Adipocyte (in vitro differentiated cells): Measurements from ENCODE around the gene UNC5CL.

ENCODE experiments used
- DNase-seq: peaks from one replicate; pipeline ENCODE4 v3.0.0-alpha.2; 2015; ENCODE audit warnings: low read depth
- H3K27me3 ChIP-seq: replicated peaks from 2 replicates; pipeline ENCODE4 v1.7.0; 2013; ENCODE audit warnings: mild to moderate bottlenecking, low read length, moderate library complexity; ENCODE audit not compliant: control insufficient read depth, insufficient read depth
- H3K36me3 ChIP-seq: 2 replicates; pipeline ENCODE4 v1.7.0; 2013; ENCODE audit warnings: low read length, mild to moderate bottlenecking, moderate library complexity; ENCODE audit not compliant: control insufficient read depth, insufficient read depth, severe bottlenecking
- H3K4me1 ChIP-seq: 2 replicates; pipeline ENCODE4 v1.7.0; 2013; ENCODE audit warnings: mild to moderate bottlenecking, low read length, moderate library complexity; ENCODE audit not compliant: control insufficient read depth, insufficient read depth
- H3K4me3 ChIP-seq: 2 replicates; pipeline ENCODE4 v1.7.0; 2013; ENCODE audit warnings: mild to moderate bottlenecking, low read length, moderate library complexity
- H3K9ac ChIP-seq: 2 replicates; pipeline ENCODE4 v1.7.0; 2013; ENCODE audit warnings: mild to moderate bottlenecking, low read length, moderate library complexity
- H3K9me3 ChIP-seq: 2 replicates; pipeline ENCODE4 v1.7.0; 2013; ENCODE audit warnings: mild to moderate bottlenecking, low read length, moderate library complexity; ENCODE audit not compliant: control insufficient read depth

The UNC5CL gene

DNA sequence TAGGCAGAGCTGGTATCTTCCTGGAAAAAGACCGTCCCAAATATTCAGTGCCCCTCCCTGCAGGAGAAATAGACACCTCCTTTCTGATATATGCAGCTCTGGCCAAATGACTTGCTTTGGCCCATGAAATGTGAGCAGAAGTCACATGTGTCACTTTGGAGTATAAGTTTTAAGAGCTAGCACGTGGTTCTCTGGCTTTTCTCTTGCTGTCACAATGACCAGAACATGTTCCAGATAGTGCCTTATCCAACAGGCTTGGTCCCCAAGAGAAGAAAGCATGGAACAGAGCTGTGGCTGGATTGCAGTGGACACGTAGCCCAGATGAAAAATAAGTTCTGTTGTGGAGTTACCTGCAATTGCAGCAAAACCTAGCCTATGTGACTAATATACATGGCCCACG, 40.4 kb downstream of the UNC5CL start:
- Histone ChIP-seq H3K36me3 (no peaks in the 10 kb centered on the region), H3K27me3 (peaks cover 11% of the 10 kb centered on the region)

DNA sequence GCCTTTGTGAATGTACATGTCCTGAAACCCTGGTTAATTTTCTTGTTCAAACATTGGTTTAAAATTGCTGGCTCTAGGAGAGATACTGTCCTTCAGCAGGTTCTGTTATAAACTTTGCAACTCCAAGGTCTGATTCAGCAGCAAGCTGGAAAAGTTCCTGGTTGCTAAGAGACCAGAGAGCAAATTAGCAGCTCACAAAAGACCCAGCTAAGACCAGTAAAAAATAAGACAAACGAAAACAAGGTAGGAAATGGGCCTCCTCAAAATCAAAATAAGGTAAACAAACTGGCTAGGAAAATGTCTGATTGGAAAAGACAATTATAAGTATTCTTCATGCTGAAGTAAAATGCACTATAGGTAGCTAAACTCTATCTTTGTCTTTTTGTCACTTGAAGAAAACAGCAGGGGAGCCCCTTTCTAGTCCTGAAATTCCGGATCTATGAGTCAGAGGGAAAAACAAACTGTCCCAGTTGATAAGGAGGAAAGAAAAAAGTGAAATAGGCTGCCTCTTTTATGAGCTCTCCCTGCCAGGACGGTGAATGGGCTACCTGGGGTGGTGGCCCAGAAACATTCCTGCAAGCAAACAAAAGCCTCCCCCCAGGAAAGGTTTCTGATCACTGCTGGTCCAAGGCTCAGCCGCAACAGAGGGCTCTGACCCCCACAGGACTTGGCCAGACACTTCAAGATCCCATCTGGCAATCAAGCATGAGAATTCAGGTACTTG, 41.6 kb downstream of the UNC5CL start:
- DNase-seq, result peak; percentile 39
- Histone ChIP-seq H3K9ac (no peak overlapping the region), H3K4me3 (no peak overlapping the region), H3K27me3 (peaks cover 6% of the 10 kb centered on the region), H3K4me1 (peaks cover 10% of the 10 kb centered on the region), H3K9me3 (no peaks in the 10 kb centered on the region), H3K36me3 (no peaks in the 10 kb centered on the region)

More for the DNA sequence above, 40.4 kb downstream of the UNC5CL start:
- no peak overlapping the region for H3K4me3 ChIP-seq
- no peak overlapping the region for H3K9ac ChIP-seq
- no peak for DNase-seq
- H3K9me3 ChIP-seq, result no peaks in the 10 kb centered on the region
- H3K4me1 ChIP-seq, result peaks cover 10% of the 10 kb centered on the region

DNA sequence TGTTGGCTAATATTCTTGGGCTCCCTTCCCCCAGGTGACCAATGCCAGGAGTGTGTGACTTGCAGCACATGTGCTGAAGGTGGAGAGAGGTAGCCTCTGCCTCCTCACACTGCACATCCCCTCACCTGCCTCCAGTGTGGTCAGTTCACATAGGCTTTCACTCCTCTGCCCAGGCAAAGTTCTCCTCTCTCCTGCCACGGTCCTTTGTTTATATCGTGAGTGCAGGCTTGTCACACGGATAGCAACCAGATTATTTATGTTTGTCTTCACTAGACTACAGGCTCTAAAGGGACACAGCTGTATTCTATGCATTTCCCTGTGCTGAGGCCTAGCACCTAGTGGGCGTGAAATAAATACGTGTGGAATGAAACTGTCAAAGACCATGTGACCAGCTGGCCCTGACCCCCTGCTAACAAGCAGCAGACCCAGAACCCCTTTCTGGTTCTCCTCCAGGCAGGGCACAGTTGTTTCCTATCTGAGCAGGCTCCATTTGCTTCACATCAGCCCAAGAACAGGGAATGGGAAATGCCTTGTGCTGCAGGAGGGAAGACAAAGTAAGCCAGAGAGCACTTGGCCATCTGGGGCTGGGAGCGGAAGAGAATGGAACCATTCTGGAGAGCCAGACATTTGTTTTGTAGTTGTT, 42.3 kb downstream of the UNC5CL start:
- H3K27me3 ChIP-seq, result peaks cover 9% of the 10 kb centered on the region
- DNase-seq, result peak; percentile 14
- H3K4me3 ChIP-seq, result no peak overlapping the region
- no peaks in the 10 kb centered on the region for H3K36me3 ChIP-seq
- no peaks in the 10 kb centered on the region for H3K9me3 ChIP-seq
- no peak overlapping the region for H3K9ac ChIP-seq
- H3K4me1 ChIP-seq, result peaks cover 10% of the 10 kb centered on the region

DNA sequence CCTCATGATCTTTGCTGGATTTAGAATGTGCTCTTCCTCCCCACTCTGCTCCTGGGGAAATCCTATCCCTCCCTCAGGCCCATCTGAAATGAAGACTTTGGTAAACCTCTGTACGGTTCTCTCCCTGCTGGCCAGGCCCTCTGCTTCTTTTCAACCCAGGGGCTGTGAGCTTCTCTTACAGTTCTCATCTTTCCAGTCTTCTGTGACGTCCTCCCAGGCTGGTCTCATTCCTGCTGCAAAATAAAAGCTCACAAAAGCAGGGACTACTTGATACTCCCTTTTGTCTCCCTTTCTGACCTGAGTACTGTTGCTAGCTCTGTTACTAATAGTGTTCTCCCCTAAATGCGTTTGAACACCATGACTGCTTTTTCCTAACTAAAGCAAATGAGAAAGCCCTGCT, 46.3 kb downstream of the UNC5CL start:
- no peak for DNase-seq
- no peak overlapping the region for H3K4me3 ChIP-seq
- H3K27me3 ChIP-seq, result peaks cover 15% of the 10 kb centered on the region
- H3K4me1 ChIP-seq, result peaks cover 10% of the 10 kb centered on the region
- no peaks in the 10 kb centered on the region for H3K36me3 ChIP-seq
- no peak overlapping the region for H3K9ac ChIP-seq
- H3K9me3 ChIP-seq, result no peaks in the 10 kb centered on the region

DNA sequence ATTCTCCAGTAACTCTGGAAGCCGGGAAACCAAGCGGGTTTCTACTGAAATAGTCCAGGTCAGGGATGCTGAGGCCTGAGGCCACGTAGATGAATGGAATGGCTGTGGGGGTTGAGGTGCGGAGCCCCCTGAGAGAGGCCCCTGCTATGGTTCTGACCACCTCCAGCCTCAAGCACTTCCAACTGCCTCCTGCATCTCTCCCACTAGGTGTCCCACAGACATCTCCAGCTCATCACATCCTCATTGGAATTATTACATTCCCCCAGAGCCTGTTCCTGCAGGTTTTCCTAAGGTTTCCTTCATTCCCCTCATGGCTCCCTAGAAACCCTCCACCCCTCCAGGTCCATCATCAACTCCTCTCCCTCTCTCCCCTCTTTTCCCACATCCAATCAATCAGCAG, 48.7 kb downstream of the UNC5CL start:
- Histone ChIP-seq H3K9me3 (no peaks in the 10 kb centered on the region), H3K4me1 (no peaks in the 10 kb centered on the region), H3K27me3 (peaks cover 15% of the 10 kb centered on the region), H3K36me3 (no peaks in the 10 kb centered on the region), H3K4me3 (no peak overlapping the region), H3K9ac (no peak overlapping the region)
- DNase-seq, result no peak

DNA sequence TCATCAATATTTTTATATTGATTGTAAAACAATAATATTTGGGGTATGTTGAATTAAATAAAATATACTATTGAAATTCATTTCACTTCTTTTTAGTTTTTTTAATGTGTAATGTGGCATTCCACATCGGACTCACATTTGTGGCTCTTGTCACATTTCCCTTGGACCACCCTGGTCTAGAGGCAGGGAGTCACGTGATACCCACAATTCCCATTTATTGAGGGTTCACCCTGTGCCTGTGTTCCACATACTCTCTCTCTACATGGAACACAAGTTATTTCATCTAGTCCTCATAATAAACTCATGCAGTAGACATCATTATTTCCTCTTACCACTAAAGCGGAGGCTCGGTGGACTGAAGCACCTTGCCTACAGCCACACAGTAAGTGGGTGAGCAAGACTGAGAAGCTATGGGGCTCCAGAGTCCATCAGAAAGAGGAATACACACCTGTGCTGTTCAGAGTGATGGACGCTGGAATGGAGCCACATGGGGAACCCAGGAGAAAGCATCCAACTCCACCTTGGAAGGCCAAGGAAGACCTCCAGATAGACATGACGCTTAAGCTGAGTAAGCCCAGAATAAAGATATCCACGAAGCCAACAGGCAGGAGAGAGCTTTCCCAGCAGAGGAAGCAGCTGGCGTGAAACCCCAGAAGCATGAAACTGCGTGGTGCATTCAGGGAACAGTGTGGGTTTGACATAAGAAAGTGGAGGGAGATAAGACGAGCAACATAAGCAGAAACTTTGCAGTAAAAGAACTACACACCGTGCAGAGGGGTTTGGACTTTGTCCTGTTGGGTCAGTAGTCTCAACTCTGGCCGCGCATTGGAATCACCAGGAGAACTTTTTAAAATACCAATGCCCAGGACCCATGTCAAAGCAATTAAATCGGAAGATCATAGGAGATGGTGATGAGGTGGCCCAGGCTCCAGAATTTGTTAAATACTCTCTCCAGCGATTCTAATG, 49.5 kb downstream of the UNC5CL start:
- peaks cover 16% of the 10 kb centered on the region for H3K27me3 ChIP-seq
- DNase-seq, result no peak

DNA sequence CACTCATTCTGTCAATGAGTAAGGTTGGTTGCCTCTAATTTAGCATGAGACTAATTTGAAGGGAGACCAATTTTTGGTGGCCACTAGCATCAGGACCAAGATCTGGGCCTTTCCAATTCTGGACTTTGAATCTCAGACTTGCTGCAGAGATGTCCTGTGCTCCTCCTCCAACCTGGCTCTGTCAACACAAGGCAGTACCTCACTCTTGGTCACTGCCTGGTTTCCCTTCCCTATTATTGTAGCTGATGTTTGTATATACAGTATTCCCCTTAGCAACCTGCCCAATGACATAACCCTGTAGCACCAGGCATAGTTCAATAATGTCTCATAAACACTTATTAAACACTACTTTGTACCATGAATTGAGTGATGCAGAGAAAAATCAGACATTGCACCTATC, 50.4 kb downstream of the UNC5CL start:
- H3K36me3 ChIP-seq, result no peaks in the 10 kb centered on the region
- H3K4me3 ChIP-seq, result no peak overlapping the region
- peaks cover 4% of the 10 kb centered on the region for H3K9me3 ChIP-seq
- H3K4me1 ChIP-seq, result no peaks in the 10 kb centered on the region
- peaks cover 21% of the 10 kb centered on the region for H3K27me3 ChIP-seq
- DNase-seq, result no peak
- no peak overlapping the region for H3K9ac ChIP-seq

More for the DNA sequence above, 49.5 kb downstream of the UNC5CL start:
- no peaks in the 10 kb centered on the region for H3K9me3 ChIP-seq
- H3K4me1 ChIP-seq, result no peaks in the 10 kb centered on the region
- no peaks in the 10 kb centered on the region for H3K36me3 ChIP-seq
- H3K9ac ChIP-seq, result no peak overlapping the region
- no peak overlapping the region for H3K4me3 ChIP-seq

DNA sequence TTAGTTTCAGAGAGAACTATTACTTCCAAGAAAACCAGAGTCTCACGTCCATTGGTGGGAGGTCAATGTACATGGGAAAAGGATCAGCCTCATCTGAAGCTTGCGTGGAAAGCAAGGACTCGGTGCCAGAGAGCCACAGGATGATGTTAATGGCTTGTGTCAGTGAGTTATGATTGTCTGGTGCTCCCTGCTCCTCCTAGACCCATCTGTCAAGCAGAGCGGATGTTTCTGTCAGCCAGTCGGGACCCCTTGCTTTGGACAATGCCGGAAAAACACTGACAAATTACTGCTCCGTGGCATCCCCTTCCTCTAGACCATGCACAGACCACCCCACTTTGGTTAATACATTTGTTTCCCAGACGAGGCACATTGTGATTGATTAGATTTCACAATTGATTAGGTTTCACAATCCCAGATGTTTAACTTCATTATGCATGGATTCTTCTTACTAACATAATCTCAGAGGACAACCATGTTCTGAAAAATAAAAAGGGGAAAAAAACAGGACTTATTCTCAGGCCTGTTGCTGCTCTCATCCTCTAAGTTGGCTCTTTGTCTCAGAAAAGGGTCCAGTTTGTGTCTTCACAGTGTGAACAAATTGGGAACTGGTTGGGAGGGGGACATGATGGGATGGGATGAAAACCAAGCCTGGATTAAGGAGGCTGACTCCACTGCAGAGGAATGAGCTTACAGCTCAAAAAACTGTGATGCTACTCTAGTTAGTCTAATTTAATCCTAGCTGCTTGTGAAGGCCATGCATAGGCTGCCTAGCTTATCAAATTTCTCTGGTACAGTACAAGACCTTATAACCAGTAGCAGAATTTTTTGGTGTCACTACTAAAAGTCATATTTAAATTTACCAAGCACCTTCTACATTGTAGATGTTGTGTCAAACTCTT, 51.9 kb downstream of the UNC5CL start:
- H3K4me3 ChIP-seq, result no peak overlapping the region
- H3K9ac ChIP-seq, result no peak overlapping the region
- peaks cover 4% of the 10 kb centered on the region for H3K9me3 ChIP-seq
- no peaks in the 10 kb centered on the region for H3K4me1 ChIP-seq
- no peak for DNase-seq
- peaks cover 16% of the 10 kb centered on the region for H3K27me3 ChIP-seq
- no peaks in the 10 kb centered on the region for H3K36me3 ChIP-seq

DNA sequence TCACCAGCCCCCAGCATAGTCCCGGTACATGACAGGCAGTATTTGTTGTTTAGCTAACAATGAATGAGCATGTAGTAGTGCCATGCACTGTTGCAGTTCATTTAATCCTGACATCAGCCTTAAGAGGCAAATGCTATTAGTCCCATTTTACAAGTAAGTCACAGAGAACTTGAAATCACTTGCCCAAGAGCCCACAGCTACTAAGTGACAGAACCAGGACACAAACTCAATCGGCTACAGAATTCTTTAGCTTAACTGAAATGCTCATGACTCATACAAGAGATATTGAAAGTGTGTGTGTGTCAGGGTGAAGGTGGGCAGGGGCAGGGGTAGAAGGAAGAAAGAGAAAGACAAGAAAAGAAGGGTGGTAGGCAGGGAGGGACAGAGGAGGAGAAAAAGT, 52.7 kb downstream of the UNC5CL start:
- no peak for DNase-seq

DNA sequence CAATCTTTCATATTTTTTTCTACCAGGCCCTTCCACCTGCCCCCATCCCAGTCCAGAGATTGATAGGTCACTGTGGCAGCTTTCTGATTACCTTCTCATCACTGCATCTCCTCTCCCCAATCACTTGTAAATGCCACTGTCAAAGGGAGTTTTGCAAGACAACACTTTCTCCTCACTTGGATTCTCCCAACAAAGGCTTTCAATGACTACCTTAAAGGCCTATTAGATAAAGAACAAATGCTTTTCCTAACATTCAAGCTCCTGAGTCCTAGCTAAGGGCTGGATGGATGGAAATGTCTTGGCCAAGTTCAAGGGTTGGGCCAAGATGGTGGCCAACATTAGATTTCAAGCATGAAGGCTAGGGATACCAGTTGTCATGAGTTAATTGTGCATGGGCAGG, 55.3 kb downstream of the UNC5CL start:
- Histone ChIP-seq H3K27me3 (peaks cover 14% of the 10 kb centered on the region), H3K36me3 (no peaks in the 10 kb centered on the region), H3K4me1 (no peaks in the 10 kb centered on the region), H3K9me3 (peaks cover 4% of the 10 kb centered on the region), H3K9ac (no peak overlapping the region), H3K4me3 (no peak overlapping the region)
- DNase-seq, result no peak

More for the DNA sequence above, 52.7 kb downstream of the UNC5CL start:
- peaks cover 4% of the 10 kb centered on the region for H3K9me3 ChIP-seq
- no peaks in the 10 kb centered on the region for H3K4me1 ChIP-seq
- H3K27me3 ChIP-seq, result peaks cover 9% of the 10 kb centered on the region
- no peak overlapping the region for H3K9ac ChIP-seq
- no peak overlapping the region for H3K4me3 ChIP-seq
- H3K36me3 ChIP-seq, result no peaks in the 10 kb centered on the region
